ENCODE measurements around the gene SNTG2. TPM values are rescaled to one million over a fixed set of nuclear protein-coding genes. Genes with fewer than 3 reads are reported as not detected.

Gene SNTG2
- total and polyA plus RNA-seq, 10 of the 15 experiments (the other 5 are each of a cell fraction or from before 2014, with no cell fraction given), result not detected

DNA sequence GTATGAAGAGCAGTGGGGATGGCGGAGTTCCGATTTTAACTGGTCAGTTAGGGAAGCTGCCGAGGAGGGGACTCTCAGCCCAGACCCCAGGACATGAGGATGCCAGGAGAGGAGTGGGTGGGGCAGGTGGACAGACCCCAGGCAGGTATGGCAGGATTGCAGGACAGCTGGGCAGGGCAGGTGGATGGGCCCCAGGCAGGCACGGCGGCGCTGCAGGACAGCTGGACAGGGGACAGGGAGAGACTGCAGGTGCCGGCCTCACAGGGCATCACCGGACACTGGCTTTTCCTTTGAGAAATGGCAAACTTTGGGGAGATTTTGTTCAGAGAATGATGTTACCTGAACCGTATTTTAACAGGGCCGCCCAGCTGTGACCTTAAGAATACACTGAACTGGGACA lies 127.7 kb downstream of the SNTG2 start (continued):
- TF ChIP-seq, protein P1, sequence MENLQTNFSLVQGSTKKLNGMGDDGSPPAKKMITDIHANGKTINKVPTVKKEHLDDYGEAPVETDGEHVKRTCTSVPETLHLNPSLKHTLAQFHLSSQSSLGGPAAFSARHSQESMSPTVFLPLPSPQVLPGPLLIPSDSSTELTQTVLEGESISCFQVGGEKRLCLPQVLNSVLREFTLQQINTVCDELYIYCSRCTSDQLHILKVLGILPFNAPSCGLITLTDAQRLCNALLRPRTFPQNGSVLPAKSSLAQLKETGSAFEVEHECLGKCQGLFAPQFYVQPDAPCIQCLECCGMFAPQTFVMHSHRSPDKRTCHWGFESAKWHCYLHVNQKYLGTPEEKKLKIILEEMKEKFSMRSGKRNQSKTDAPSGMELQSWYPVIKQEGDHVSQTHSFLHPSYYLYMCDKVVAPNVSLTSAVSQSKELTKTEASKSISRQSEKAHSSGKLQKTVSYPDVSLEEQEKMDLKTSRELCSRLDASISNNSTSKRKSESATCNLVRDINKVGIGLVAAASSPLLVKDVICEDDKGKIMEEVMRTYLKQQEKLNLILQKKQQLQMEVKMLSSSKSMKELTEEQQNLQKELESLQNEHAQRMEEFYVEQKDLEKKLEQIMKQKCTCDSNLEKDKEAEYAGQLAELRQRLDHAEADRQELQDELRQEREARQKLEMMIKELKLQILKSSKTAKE (IDR thresholded peaks at IDR 0.05; ENCODE audit: low read depth, poor library complexity, severe bottlenecking), result no peak
- TF ChIP-seq RUNX3 (IDR thresholded peaks at IDR 0.05; ENCODE audit: low read length), result no peak
- TF ChIP-seq, protein P2, sequence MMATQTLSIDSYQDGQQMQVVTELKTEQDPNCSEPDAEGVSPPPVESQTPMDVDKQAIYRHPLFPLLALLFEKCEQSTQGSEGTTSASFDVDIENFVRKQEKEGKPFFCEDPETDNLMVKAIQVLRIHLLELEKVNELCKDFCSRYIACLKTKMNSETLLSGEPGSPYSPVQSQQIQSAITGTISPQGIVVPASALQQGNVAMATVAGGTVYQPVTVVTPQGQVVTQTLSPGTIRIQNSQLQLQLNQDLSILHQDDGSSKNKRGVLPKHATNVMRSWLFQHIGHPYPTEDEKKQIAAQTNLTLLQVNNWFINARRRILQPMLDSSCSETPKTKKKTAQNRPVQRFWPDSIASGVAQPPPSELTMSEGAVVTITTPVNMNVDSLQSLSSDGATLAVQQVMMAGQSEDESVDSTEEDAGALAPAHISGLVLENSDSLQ (IDR thresholded peaks at IDR 0.05), result no peak

DNA sequence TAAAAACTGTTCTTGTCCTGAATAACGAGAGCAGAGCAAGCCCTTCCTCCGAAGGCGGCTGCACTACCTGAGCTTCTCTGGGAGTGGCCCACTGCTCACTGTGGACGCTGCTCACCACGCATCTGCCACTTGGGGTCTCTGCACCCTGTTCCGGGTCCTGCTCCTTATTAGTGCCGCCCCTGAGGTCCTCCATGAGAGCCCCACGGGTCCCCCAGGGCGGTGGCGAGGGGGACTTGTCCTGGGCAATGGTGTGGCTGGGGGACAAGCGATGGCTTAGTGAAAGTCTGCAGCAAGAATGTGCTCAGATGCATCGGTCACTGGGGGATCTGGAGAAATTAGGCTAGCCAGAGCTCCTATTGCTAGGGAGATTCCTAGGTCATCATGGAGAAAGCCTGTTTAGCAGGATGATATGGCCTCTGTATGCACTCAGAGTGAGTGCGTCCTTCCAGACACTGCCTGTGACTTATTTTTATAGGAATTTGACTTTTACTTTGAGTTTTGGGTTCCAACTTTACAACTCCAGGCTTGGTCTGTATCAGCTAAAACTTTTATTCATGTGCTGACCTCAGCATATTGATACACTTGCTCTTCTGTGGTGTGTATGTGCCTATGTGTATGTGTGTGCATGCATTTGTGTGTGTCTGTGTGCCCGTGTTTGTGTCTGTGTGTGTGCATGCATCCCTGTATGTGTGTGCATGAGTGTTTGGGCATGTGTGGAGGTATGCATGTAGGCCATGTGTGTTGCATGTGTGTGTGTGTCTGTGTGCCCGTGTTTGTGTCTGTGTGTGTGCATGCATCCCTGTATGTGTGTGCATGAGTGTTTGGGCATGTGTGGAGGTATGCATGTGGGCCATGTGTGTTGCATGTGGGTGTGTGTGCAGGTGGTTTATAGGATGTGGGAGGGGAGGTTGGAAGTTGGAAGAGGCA lies 129.5 kb downstream of the SNTG2 start:
- Histone ChIP-seq H4K20me1 (ENCODE audit: control insufficient read depth, insufficient read depth) (no peaks in the 10 kb centered on the region), H3K9me3 (replicated peaks; ENCODE audit: control insufficient read depth, insufficient read depth, low read length) (no peaks in the 10 kb centered on the region), H3K27ac (ENCODE audit: control insufficient read depth, insufficient read depth) (no peak overlapping the region), H3K4me1 (ENCODE audit: control insufficient read depth, insufficient read depth, low read length) (no peaks in the 10 kb centered on the region), H3K4me2 (ENCODE audit: control insufficient read depth, insufficient read depth) (no peak overlapping the region), H3K27me3 (replicated peaks in 1 of 2; ENCODE audit: control insufficient read depth in 2 of 2, insufficient read depth in 2 of 2, low read length in 1 of 2) (no peaks in the 10 kb centered on the region), H3K9ac (ENCODE audit: control insufficient read depth, insufficient read depth, low read length) (no peak overlapping the region), H3K4me3 (no peak overlapping the region), H3K79me2 (ENCODE audit: control insufficient read depth, insufficient read depth, low read length) (no peaks in the 10 kb centered on the region), H3K36me3 (ENCODE audit: control insufficient read depth in 2 of 2, insufficient read depth in 2 of 2, low read length in 1 of 2) (no peaks in the 10 kb centered on the region), H2AFZ (ENCODE audit: control insufficient read depth, low read depth, low read length) (no peak overlapping the region)
- ATAC-seq (no peak), FAIRE-seq (no peak), DNase-seq (ENCODE audit: low read depth, low spot score) (no peak)
- BruUV-seq (replicated peaks), result no TSS peak
- in situ Hi-C loops (cut with MboI), result no loop called here
- CTCF ChIA-PET, result no interaction called here
- 25% methylated on average over 15 of the region's 15 CpGs for WGBS (ENCODE audit: insufficient coverage, insufficient replicate concordance, low lambda C conversion rate, missing lambda C conversion rate)
- SMC1A ChIA-PET (ENCODE audit: uncharacterized antibody, unreplicated experiment), result no interaction called here
- intact Hi-C loops (cut with micrococcal nuclease; ENCODE audit: unreplicated experiment), result no loop called here
- POLR2A ChIA-PET, result no interaction called here
- no peak for TF ChIP-seq REST (IDR thresholded peaks at IDR 0.05; ENCODE audit: low read depth, low read length)
- no peak for TF ChIP-seq CREM (IDR thresholded peaks at IDR 0.05; ENCODE audit: low read depth)
- no peak for TF ChIP-seq ATF3 (IDR thresholded peaks at IDR 0.05; ENCODE audit: borderline replicate concordance, extremely low read depth, low read depth, low read length)
- RAD21 ChIA-PET (ENCODE audit: unreplicated experiment), result no interaction called here
